Mammary epithelial cell (primary cell): ENCODE measurements around the gene ISCA1.

ENCODE experiments used
- EZH2 ChIP-seq: IDR thresholded peaks from 2 replicates; pipeline ENCODE4 v1.6.1; 2012; ENCODE audit warnings: low read length, inconsistent platforms, borderline replicate concordance
- TF ChIP-seq, protein P1 (sequence below), 2 donors: IDR thresholded peaks in 1 of 2; conservative IDR thresholded peaks in 1 of 2; 2 replicates each; pipeline ENCODE4 v1.5.1; 2011 to 2012; ENCODE audit warnings: inconsistent platforms in 2 of 2, low read length in 2 of 2, mild to moderate bottlenecking in 2 of 2, control low read depth in 1 of 2, low read depth in 1 of 2; ENCODE audit not compliant: insufficient read depth in 1 of 2; ENCODE audit errors: extremely low read depth in 1 of 2

DNA sequence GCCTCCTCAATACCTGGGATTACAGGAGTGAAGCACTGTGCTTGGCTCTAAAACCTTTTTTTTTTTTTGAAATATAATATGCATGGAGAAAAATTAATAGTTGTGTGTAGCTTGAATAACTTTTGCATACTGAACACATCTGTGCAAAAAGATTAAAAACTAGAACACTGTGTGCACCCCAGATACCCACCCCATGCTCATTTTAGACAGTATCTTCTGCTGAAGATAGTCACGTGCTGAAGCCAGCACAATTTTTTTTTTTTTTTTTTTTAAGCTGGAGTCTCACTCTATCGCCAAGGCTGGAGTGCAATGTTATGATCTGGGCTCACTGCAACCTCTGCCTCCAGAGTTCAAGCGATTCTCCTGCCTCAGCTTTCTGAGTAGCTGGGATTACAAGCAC, 62.7 kb downstream of the ISCA1 start:
- TF ChIP-seq, protein P1, sequence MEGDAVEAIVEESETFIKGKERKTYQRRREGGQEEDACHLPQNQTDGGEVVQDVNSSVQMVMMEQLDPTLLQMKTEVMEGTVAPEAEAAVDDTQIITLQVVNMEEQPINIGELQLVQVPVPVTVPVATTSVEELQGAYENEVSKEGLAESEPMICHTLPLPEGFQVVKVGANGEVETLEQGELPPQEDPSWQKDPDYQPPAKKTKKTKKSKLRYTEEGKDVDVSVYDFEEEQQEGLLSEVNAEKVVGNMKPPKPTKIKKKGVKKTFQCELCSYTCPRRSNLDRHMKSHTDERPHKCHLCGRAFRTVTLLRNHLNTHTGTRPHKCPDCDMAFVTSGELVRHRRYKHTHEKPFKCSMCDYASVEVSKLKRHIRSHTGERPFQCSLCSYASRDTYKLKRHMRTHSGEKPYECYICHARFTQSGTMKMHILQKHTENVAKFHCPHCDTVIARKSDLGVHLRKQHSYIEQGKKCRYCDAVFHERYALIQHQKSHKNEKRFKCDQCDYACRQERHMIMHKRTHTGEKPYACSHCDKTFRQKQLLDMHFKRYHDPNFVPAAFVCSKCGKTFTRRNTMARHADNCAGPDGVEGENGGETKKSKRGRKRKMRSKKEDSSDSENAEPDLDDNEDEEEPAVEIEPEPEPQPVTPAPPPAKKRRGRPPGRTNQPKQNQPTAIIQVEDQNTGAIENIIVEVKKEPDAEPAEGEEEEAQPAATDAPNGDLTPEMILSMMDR (conservative IDR thresholded peaks at IDR 0.05 in 1 of 2, IDR thresholded peaks at IDR 0.05 in 1 of 2; ENCODE audit: extremely low read depth in 1 of 2, insufficient read depth in 1 of 2, low read depth in 1 of 2, low read length in 2 of 2), result no peak
- TF ChIP-seq EZH2, result no peak
